Neural cell (in vitro differentiated cells): ENCODE results near the gene ITPR2.

Experiments
- EZH2 ChIP-seq: fragments of 200-600, 300-800 bp; shearing (Covaris generic), sonication (generic); IDR thresholded peaks from 2 replicates; pipeline ENCODE4 v1.6.1; 2014; ENCODE audit warnings: antibody characterized with exemption, low read length, borderline replicate concordance, mild to moderate bottlenecking; ENCODE audit not compliant: insufficient read depth, poor library complexity, severe bottlenecking
- POLR2AphosphoS5 ChIP-seq: IDR thresholded peaks from 2 replicates; pipeline ENCODE4 v1.6.1; 2012
- RAD21 ChIP-seq: fragments of 450-650 bp; conservative IDR thresholded peaks from 2 replicates; pipeline ENCODE4 v1.6.1; 2014; ENCODE audit warnings: antibody characterized with exemption, mild to moderate bottlenecking, moderate library complexity
- SMC3 ChIP-seq: fragments of 450-650 bp; conservative IDR thresholded peaks from 2 replicates; pipeline ENCODE4 v1.6.1; 2014; ENCODE audit warnings: antibody characterized with exemption, mild to moderate bottlenecking, moderate library complexity; ENCODE audit not compliant: poor library complexity
- TAF1 ChIP-seq: IDR thresholded peaks from 2 replicates; pipeline ENCODE4 v1.6.1; 2012; ENCODE audit warnings: low read depth
- TF ChIP-seq, protein P1 (sequence below): fragments of 450-650 bp; IDR thresholded peaks from 2 replicates; pipeline ENCODE4 v1.5.1; 2014; ENCODE audit warnings: antibody characterized with exemption, mild to moderate bottlenecking, moderate library complexity; ENCODE audit not compliant: poor library complexity, severe bottlenecking
- TF ChIP-seq, protein P2 (sequence below): IDR thresholded peaks from 2 replicates; pipeline ENCODE4 v1.6.1; 2012; ENCODE audit warnings: borderline replicate concordance

DNA sequence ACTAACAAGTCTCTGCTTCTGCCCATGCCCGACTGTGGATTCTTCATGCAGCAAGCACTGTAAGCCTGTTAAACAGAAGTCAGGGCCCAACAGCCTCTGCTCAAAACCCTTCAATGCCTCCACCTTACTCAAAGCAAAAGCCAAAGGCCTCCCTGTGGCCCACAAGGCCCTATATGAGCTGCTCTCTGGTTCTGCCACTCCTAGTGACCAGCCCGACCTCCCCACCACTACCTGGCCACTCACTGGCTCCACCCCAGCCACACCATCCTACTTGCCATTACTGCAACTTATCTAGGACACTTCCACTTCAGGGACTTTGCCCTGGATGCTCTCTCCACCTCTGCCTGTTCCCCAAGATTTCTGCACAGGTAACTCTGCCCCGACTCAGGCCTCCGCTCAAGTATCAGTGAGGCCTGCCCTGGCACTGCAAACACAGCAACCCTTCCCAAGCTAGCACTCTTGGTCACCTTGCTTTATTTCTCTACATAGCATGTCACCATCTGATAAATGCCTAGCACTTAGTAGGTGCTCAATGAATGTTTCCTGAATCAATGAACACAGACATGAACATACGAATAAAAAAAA is 88.9 kb downstream of the ITPR2 start:
- TF ChIP-seq SMC3 (no peak), EZH2 (no peak), TAF1 (no peak), RAD21 (no peak), POLR2AphosphoS5 (no peak)
- TF ChIP-seq, protein P1, sequence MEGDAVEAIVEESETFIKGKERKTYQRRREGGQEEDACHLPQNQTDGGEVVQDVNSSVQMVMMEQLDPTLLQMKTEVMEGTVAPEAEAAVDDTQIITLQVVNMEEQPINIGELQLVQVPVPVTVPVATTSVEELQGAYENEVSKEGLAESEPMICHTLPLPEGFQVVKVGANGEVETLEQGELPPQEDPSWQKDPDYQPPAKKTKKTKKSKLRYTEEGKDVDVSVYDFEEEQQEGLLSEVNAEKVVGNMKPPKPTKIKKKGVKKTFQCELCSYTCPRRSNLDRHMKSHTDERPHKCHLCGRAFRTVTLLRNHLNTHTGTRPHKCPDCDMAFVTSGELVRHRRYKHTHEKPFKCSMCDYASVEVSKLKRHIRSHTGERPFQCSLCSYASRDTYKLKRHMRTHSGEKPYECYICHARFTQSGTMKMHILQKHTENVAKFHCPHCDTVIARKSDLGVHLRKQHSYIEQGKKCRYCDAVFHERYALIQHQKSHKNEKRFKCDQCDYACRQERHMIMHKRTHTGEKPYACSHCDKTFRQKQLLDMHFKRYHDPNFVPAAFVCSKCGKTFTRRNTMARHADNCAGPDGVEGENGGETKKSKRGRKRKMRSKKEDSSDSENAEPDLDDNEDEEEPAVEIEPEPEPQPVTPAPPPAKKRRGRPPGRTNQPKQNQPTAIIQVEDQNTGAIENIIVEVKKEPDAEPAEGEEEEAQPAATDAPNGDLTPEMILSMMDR = no peak
- TF ChIP-seq, protein P2, sequence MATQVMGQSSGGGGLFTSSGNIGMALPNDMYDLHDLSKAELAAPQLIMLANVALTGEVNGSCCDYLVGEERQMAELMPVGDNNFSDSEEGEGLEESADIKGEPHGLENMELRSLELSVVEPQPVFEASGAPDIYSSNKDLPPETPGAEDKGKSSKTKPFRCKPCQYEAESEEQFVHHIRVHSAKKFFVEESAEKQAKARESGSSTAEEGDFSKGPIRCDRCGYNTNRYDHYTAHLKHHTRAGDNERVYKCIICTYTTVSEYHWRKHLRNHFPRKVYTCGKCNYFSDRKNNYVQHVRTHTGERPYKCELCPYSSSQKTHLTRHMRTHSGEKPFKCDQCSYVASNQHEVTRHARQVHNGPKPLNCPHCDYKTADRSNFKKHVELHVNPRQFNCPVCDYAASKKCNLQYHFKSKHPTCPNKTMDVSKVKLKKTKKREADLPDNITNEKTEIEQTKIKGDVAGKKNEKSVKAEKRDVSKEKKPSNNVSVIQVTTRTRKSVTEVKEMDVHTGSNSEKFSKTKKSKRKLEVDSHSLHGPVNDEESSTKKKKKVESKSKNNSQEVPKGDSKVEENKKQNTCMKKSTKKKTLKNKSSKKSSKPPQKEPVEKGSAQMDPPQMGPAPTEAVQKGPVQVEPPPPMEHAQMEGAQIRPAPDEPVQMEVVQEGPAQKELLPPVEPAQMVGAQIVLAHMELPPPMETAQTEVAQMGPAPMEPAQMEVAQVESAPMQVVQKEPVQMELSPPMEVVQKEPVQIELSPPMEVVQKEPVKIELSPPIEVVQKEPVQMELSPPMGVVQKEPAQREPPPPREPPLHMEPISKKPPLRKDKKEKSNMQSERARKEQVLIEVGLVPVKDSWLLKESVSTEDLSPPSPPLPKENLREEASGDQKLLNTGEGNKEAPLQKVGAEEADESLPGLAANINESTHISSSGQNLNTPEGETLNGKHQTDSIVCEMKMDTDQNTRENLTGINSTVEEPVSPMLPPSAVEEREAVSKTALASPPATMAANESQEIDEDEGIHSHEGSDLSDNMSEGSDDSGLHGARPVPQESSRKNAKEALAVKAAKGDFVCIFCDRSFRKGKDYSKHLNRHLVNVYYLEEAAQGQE = no peak
